ENCODE measurements around the gene ZNF678. TPM values are rescaled to one million over a fixed set of nuclear protein-coding genes. Genes with fewer than 3 reads are reported as not detected.

The ZNF678 gene
- total and polyA plus RNA-seq, 12 donors = 0.75 to 4.7 (median 3.2) TPM

DNA sequence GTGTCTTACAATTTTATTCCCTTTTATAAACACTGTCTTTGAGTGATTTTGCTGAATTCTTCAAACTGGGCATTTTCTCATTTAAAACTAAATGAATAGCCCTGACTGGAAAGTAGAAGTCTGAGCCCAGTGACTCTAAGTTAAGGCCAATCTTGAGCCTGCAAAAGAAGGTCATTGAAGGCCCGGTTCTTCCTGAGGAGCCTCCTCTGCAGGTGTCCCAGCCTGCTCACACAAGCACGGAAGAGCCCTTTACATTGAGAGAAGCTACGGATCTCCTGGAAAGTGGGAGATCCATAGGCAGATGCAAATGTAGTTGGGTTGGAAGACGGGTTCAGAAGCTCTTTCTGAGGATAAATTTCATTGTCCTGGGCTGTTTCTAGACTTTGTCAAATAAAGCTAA lies 3.9 kb downstream of the ZNF678 start:
- Histone ChIP-seq H3K27ac (no peak overlapping the region), H3K4me3 (no peak overlapping the region), H3K4me1 (peaks cover 0 to 14% (median 8%) of the 10 kb centered on the region in 9 donors), H3K27me3 (no peaks in the 10 kb centered on the region), H3K36me3 (no peaks in the 10 kb centered on the region), H3K9me3 (no peaks in the 10 kb centered on the region)
- DNase-seq (no peak), ATAC-seq (no peak)
- intact Hi-C loops (cut with DNase I) = loop anchor here in 4 of 10 donors (10.0 kb wide), 3 partner anchors 158 to 1162 kb away; partner anchors contain the start of genes JMJD4 (in 3 of the 4), SNAP47 (in 3 of the 4) and PARP1 (in 1 of the 4)
- TF ChIP-seq, protein P1, sequence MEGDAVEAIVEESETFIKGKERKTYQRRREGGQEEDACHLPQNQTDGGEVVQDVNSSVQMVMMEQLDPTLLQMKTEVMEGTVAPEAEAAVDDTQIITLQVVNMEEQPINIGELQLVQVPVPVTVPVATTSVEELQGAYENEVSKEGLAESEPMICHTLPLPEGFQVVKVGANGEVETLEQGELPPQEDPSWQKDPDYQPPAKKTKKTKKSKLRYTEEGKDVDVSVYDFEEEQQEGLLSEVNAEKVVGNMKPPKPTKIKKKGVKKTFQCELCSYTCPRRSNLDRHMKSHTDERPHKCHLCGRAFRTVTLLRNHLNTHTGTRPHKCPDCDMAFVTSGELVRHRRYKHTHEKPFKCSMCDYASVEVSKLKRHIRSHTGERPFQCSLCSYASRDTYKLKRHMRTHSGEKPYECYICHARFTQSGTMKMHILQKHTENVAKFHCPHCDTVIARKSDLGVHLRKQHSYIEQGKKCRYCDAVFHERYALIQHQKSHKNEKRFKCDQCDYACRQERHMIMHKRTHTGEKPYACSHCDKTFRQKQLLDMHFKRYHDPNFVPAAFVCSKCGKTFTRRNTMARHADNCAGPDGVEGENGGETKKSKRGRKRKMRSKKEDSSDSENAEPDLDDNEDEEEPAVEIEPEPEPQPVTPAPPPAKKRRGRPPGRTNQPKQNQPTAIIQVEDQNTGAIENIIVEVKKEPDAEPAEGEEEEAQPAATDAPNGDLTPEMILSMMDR (IDR thresholded peaks at IDR 0.05) = no peak
- 83 to 91% methylated on average over 4 of the region's 4 CpGs for WGBS, 2 donors

DNA sequence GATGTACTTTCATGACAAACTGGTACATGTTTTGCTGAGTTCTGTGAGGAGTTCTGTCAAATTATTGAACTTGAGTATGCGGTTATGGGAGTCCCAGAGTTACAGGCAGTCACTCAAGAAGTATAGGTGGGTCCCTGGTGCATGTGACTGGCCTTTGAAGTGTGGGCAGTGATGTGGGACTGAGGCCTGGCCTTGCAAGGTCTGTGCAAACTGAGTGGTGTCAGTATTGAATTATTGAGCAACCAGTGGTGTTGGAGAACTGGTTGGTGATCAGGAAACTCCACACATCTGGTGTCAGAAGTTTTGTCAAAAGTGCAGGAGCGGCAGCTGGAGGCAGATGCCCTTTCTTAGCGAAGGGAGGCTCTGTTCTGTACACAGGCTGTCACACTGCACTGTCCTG lies 5.2 kb downstream of the ZNF678 start:
- no peak for ATAC-seq
- H3K9me3 ChIP-seq = no peaks in the 10 kb centered on the region
- no peak overlapping the region for H3K27ac ChIP-seq
- no peak for DNase-seq
- H3K36me3 ChIP-seq = no peaks in the 10 kb centered on the region
- peaks cover 0 to 20% (median 10%) of the 10 kb centered on the region in 9 donors for H3K4me1 ChIP-seq
- TF ChIP-seq, protein P1 (IDR thresholded peaks at IDR 0.05) = no peak
- no peak overlapping the region for H3K4me3 ChIP-seq
- H3K27me3 ChIP-seq = no peaks in the 10 kb centered on the region
- intact Hi-C loops (cut with DNase I) = loop anchor here in 4 of 10 donors (10.0 kb wide), 3 partner anchors 156 to 1164 kb away; partner anchors contain the start of genes JMJD4 (in 3 of the 4), SNAP47 (in 3 of the 4) and PARP1 (in 1 of the 4)
- WGBS, 2 donors = 95 to 97% methylated on average over 3 of the region's 3 CpGs

DNA sequence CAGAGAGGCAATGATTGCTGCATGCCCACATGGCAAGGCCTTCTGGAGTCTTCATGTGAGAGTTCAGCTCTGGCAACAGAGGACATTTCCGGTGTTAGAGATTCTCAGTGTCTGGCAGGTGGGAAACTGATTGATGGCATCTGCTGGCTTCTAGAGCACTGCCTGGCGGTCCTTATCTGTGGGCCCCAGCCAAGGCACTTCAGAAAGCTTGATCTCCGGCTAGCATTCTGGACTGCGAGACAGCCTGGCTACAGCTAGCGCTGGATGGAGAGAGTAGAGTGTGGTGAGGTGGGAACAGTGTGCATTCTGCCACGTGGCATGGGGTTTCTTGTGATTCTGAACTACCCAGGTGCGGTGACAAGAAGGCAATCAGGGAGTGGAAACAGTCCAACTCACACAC lies 9.4 kb downstream of the ZNF678 start:
- Histone ChIP-seq H3K27ac (no peak overlapping the region), H3K4me3 (no peak overlapping the region), H3K36me3 (no peaks in the 10 kb centered on the region), H3K9me3 (peaks cover 0 to 33% (median 4%) of the 10 kb centered on the region in 11 donors), H3K27me3 (no peaks in the 10 kb centered on the region), H3K4me1 (peaks cover 0 to 16% (median 4%) of the 10 kb centered on the region in 9 donors)
- 43 to 59% methylated on average over 7 of the region's 7 CpGs for WGBS, 2 donors
- intact Hi-C loops (cut with DNase I) = no loop called here
- TF ChIP-seq, protein P1 (IDR thresholded peaks at IDR 0.05) = no peak
- peak in 1 of 2 donors; percentile 22 for DNase-seq
- peak; percentile 43 to 91 (median 74) for ATAC-seq

DNA sequence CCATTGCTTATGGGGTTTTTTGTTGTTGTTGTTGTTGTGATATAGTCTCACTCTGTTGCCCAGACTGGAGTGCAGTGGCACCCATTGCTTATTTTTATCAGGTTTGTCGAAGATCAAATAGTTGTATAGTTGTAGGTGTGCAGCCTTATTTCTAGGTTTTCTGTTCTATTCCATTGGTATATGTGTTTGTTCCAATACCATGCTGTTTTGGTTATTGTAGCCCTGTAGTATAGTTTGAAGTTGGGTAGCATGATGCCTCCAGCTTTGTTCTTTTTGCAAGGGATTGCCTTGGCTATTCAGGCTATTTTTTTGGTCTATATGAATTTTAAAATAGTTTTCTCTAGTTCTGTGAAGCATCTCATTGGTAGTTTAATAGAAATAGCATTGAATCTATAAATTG lies 11.6 kb downstream of the ZNF678 start:
- intact Hi-C loops (cut with DNase I) = no loop called here
- TF ChIP-seq, protein P1 (IDR thresholded peaks at IDR 0.05) = no peak
- ATAC-seq = no peak

More for the DNA sequence above, 11.6 kb downstream of the ZNF678 start:
- peaks cover 0 to 46% (median 4%) of the 10 kb centered on the region in 11 donors for H3K9me3 ChIP-seq
- WGBS, 2 donors = 96 to 97% methylated on average over 1 of the region's 1 CpG
- no peak overlapping the region for H3K4me3 ChIP-seq
- no peak for DNase-seq
- H3K4me1 ChIP-seq = peaks cover 0 to 16% (median 4%) of the 10 kb centered on the region in 9 donors
- no peaks in the 10 kb centered on the region for H3K36me3 ChIP-seq
- H3K27me3 ChIP-seq = no peaks in the 10 kb centered on the region
- no peak overlapping the region for H3K27ac ChIP-seq
